NCI-H187 treated with DMSO at 0.1 percent for 48 hours (cell line): ENCODE data around the gene HMCN1.
"Not testable (repeated sequence)": the region's sequence is repeated elsewhere in the genome, so short reads cannot be mapped to it uniquely, and the experiment has no call there.

ENCODE experiments used
- DNase-seq: peaks from one replicate; lab custom pipeline; 2025; lab: John Stamatoyannopoulos, UW

The HMCN1 gene

DNA sequence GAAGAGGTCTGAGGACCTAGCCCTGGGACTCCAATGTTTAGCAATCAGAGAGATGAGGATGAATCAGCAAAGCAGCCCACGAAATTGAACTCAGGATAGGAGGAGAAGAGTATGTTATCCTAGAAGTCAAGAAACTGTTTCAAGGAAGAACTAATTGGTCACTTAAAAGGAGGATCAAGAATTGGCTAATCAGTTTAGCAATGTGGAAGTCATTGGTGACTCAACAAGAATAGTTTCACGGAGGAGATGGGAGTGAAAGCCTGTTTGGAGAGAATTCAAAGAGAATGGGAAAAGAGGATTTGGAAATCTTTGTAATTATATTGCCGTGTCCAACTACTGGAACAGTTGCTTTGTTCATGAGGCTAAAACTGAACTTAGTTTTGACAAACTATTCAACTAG lies 7.4 kb downstream of the HMCN1 start:
- DNase-seq, result no peak

DNA sequence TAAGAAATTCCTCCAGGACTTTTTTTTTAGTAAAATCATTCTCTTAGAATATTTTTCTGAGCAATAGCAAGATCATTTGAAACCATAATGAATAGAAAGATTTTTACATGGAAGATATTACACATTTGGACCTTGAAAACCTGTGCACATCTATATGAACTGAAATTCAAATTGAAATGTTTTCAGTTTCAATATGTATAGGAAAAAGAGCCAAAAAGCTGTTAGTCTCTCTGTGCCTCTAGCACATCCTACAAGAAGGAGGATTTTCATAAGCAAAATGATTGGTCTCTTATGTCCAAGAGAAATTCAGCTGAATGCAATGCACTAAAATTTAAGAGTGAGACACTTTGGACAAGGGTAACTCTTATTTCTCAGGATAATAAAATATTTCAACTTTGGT lies 8.2 kb downstream of the HMCN1 start:
- no peak for DNase-seq

DNA sequence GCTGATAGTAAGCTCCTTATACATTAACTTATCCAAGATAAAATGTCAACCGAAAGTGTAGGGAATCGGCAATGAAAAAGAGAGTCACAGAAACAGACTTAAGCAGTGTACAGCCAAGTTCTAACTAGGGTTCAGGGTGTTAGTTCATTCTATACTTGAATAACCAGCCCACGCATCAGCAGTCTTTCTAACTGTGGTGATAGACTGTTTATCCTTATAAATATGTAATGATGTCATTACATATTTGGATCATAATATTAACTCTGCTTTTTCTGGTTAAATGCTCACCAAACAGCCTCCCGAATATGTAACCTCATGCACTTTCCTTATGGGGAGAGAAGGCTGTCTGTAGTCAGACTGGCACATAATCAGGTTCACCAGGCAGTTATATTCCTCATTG lies 11.0 kb downstream of the HMCN1 start:
- DNase-seq, result no peak

DNA sequence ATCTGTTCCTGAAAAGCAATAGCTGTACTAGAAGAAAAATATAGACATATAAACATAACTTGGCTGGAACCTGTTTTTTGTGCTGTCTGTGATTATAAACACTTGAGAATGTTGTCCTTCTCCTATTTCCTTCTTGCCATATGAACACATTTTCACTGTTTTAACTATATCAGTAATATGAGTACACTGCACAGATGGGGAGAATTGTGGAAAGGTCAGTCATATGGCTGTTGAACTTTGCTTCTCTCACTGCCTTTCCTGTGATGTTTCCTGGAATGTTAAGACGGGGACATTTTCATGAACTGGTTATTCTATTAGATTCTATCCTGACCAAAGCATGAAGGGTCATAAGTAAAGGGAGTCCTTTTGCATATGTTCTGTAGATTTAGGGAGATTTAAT lies 24.9 kb downstream of the HMCN1 start:
- no peak for DNase-seq

DNA sequence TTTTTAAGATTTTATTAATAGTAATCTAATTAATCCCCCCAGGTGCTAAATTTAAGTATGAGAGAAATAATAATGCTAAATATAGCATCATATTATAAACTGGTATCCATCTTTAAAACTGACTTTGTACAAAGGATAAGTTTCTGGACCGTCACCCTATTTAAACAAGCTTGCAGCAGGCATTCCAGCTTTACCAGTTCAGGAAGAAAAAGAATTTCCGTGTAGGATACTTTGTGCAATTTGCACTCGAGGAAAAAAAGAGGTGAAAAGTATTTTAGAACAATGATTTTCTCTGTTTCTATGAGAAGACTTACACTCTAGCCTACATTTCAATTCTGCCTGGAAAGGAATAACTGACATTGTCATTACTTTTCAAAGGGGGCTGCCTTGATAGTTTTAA lies 27.6 kb downstream of the HMCN1 start:
- no peak for DNase-seq

DNA sequence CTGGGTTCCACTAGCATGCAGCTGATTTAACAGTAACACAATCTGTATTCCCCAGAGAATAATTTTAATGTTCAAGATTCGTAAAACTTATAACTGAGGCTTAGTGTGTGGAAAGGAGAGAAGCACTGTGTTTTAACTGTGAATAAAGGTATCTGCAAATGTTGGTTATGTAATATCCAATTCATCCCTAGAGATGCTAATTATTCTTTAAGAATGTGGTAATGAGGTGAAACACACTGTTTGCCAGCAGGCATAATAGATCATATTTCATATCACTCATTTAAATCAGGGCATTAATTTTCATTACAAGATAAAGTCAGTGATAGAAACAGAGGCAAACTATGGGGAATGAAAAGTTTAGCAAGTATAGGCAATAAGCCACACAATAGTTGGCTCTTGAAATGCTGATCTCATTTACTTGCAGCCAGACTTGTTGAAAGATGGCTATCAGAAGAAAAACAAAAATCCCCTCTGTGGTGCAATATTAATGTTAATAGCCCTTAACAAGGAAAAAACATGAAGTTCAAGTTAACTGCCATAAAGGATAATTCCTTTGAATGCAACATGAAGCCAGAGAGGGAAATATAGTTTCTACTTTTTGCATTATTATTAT lies 33.4 kb downstream of the HMCN1 start:
- DNase-seq, result no peak

DNA sequence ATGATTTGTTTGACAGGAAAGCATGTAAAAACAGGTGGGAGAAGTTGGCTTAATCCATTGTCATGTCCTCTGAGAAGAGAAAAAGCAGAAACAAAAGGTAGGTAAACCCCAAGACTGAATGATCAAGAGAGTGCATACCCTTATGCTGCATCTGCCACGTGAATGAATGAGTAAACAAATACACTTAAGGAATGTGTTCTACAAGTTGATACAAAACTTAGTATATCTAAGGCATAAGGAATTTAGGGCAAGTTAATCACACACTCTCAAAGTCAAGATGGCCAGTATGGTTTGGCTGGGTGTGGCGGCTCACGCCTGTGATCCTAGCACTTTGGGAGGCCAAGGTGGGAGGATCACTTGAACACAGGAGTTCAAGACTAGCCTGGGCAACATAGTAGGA lies 34.2 kb downstream of the HMCN1 start:
- DNase-seq, result no peak

DNA sequence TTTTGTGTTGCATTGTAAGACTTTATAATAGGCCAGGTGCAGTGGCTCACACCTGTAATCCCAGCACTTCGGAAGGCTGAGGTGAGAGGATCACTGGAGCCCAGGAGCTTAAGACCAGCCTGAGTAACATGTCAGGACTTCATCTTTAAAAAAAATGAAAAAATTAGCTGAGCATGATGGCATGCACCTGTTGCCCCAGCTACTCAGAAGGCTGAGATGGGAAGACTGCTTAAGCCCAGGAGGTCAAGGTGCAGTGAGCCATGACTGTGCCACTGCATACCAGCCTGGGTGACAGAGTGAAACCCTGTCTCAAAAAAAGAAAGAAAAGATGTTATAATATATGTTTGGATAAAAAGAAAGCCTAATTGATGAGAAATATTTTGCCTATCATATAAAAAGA lies 34.9 kb downstream of the HMCN1 start:
- no peak for DNase-seq

DNA sequence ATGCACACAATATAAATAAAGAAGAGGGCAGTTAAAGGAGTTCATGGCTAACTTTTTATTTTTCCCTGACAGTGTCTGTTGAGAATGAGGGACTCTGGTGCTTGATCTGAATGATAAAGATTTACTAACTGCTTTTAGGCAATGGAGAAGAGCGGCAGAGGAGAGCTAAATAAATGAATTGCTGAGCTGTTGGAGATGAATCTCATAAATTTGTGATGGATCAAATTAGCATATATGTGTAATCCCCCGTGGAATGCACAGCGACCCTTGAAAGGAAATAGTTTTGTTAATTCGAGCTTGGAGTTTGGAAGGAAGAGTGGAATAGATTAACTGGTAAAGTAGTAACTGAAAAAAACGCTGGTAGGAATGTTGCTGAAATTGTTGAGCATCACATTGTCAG lies 40.2 kb downstream of the HMCN1 start:
- DNase-seq, result no peak

DNA sequence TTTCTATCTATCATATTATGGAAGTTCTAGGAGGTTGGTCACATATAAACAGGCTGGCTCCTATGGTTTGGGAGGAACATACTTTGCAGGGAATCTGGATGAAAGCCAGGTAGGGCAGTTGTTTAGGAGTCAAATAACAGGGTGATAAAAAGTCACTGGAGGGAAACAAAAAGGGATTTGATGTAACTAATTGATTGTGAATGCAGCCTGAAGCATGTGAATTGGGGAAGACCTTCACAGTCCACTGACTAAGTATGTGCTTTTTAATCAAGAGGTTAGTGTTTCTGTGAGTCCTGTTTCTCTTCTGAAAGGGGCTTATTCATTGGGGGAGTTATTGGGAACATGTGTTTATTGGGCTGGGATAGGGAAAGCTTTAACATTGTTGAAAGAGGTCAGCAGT lies 41.3 kb downstream of the HMCN1 start:
- no peak for DNase-seq

DNA sequence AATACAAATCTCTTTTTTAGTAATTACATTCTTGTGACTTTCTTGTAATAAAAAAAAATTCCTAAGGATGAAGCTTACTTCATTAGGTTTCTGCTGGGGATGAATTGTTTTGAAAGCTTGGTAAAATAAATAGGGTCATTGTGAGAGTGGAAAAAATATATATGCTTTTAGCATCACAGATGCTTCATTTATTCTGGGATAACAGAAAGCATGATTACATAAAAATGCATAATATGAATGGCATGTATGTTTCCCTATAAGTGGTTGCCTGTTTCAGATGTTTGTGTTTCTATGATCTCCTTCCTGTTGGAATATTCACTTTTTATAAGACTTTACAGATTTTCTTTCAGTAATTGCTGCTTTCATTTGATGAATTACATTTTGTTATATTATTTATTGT lies 42.3 kb downstream of the HMCN1 start:
- no peak for DNase-seq

DNA sequence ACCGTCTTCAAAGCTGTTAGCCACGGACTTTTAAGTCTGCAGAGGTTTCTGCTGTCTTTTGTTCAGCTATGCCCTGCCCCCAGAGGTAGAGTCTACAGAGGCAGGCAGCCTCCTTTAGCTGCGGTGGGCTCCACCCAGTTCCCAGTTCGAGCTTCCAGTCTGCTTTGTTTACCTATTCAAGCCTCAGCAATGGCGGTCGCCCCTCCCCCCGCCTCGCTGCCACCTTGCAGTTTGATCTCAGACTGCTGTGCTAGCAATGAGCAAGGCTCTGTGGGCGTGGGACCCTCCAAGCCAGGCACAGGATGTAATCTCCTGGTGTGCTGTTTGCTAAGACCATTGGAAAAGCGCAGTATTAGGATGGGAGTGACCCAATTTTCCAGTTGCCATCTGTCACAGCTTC lies 49.7 kb downstream of the HMCN1 start:
- DNase-seq, result not testable (repeated sequence)

DNA sequence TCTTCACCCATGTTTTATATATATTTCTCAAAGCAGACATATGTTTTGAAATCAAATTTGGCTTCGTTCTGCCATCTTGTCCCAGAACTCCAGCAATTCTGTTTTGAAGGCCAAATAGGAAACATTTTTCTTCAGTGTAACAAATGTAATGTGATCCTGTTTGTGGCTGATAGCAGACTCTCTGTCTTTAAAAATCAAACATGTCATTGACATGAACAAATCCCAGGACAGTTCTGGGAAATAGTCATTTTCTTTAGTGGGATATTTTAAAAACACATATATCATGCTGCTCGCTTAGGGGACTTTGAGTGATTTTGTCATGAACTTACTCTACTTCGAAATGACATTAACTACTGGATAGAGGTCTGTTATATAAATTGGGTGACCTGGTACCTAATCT lies 51.4 kb downstream of the HMCN1 start:
- no peak for DNase-seq

DNA sequence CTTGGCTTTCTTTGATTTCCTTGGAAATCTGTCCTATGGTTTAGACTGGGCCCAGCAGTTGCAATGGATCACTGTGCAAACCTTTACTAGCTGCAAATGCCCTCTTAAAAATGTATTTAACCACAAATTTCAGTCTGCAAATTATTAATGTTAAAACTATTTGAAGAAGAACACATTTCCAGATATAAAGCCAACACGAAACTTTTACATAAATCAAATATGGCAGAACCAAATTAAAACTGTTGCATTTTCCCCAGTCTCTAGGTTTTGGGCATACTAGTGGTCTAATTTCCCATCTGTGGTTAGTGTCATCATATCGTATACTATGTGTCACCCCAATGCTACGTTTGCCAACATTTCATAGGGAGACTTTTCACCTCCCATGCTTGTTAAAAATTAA lies 52.3 kb downstream of the HMCN1 start:
- no peak for DNase-seq

DNA sequence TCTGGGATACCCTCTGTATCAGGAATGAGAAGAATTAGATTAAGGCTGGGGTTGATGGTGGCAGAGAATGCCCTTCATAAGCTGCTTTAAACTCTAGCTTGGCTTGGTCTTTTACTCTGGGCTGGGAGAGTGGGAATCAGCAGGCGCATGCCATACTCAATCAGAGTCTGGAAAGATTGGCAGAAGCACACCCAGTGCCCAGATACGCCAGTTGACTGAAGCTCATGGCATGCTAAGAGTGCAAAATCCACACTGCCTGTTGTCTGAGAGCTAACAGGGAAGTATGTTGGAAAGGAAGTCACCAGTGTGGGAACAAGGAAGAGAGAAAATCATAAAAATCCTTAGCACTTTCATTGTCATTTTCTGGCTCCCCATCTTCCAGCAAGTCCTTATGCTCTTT lies 53.0 kb downstream of the HMCN1 start:
- DNase-seq, result no peak

DNA sequence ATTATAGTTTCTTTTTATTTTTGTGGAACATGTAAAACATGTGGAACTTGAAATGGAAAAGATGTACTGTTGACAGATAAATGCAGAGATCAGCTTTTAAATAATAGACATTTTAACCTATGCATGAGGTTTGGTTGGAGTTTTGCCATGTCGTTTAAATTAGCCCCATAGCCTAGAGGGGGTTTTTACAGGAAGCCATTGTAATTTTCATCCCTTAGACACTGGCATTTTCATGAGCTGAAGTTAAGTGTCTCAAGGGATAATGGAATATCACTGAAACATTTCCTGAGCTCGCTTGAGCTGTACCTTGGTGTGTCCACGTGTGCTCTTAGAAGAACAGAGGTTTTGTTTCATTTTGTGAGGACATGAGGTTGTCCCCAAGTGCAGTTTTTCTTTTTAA lies 54.2 kb downstream of the HMCN1 start:
- no peak for DNase-seq

DNA sequence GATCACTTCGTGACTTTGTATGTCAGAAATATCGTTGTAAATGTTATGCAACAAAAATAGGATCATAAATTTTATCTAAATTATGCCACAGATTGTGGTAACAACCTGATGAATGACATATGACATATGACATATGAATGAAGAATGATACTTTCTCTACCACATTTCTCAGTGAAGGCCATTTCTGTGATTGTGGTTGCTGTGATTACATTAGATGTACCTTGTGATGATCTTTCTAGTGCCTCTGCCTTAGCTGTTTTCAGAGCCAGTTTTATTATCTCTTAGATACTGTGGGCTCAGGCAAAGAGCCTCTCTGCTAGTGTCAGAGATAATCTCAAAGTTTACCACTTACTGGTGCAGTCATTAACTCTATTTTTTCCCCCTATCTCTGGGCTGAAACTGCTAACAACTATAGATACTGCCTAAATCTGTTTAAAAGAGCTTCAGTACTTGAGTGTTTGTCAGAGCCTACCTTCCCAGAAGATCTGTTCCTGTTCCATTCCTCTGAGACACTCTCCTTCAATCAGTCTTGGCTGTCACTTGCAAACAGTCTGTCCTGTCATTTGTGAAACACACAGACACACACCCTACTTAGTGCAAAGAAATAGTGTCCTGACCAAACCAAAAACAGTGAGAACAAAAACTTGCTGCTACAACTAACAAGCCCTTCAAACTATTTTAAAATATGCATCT lies 55.5 kb downstream of the HMCN1 start:
- DNase-seq, result no peak

DNA sequence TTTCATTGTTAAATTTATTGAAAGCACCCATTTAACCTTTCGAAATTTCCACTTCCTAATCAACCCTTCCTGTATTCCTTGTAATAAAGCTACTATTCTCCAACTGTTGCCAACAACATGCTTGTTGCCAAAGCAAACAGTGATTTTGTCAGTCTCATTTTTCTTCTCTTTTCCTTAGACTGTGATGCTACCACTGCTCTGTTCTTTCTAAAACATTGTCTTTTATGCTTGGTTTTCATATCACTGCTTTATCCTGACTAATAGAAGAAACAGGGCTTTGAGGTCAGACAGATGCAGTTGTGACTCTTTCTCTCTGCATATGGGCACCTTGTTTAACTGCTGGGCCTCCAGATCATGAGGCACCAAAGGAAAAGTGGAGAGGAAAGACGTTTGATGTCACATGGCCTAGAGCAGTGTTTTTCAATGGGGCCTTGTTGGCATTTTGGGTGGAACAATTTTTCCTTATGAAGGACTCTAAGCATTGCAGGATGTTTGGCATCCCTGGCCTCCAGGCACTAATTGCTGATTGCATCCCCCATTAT lies 56.1 kb downstream of the HMCN1 start:
- DNase-seq, result no peak

DNA sequence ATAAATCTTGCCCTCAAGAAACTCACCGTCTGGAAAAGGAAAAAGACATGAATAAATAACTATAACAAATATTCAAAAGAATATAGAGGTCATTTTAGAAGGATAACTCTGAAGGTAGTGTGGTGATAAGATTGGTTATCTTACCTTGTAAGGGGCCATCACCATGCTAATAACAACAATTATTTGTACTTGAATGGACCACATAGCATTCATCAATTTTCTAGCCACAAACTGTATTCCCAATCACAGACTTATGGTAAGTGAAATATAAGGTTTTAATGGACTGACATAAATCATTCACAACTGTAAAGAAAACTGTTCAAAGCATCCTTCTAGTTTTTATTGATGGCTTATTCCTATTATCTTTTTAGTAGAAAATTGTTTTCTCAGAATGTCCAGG lies 57.8 kb downstream of the HMCN1 start:
- DNase-seq, result no peak

DNA sequence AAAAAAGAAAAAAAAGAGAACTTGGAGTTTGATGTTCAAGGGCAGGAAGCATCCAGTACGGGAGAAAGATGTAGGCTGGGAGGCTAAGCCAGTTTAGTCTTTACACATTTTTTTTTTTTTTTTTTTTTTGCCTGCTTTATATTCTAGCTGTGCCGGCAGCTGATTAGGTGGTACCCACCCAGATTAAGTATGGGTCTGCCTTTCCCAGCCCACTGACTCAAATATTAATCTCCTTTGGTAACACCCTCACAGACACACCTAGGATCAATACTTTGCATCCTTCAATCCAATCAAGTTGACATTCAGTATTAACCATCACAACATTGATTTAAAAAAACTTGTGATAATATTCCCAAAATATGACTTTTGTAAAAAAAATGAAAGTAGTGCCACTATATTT lies 60.3 kb downstream of the HMCN1 start:
- DNase-seq, result not testable (repeated sequence)

DNA sequence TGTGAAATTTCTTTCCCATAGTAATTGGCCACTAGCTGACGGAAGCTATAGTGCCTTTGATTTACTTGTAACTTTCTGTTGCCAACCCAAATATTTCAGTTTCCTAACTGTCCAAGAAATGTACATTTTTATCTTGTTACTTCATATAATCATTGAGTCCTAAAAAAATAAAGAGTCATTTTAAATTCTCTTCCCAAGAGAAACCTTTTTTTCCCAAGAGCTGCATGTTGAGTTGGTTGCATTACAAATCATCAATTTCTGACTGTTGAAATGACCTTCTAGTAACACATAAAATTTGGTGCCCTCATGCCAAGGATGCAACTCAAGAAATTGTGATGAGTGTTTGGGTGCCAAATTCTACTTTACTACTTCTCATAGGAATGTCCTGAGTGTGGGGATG lies 61.0 kb downstream of the HMCN1 start:
- no peak for DNase-seq

DNA sequence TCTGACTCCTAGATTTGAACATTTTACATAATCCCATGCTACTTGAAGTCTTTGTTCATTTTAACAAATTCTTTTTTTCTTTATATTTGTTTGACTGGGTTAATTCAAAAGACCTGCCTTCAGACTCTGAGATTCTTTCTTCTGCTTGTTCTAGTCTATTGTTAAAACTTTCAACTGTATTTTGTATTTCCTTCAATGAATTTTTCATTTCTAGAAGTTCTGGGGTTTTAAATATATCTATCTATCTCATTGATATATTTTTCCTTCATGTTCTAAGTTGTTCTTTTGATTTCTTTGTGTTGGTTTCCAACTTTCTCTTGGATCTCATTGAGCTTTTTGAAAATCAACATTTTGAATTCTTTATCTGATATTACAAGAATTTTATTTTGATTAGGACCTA lies 64.3 kb downstream of the HMCN1 start:
- no peak for DNase-seq

DNA sequence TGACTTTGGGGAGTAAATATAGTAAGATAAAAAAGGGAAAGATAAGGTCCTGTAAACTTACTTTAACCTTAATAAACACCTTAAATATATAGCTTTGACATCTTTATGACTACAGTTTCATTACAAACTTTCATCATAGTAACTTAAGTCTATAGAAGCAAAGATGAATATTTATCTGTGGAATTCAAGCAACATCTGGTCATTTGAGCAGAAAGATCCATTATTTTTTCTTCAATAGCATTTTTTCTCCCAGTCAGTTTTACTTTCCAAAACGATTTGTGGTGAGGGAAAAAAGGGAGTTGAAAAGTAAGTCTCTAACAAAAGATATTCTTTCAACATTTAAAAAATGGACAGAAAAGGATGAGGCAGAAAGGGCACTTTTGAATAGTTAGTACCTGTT lies 69.0 kb downstream of the HMCN1 start:
- no peak for DNase-seq

DNA sequence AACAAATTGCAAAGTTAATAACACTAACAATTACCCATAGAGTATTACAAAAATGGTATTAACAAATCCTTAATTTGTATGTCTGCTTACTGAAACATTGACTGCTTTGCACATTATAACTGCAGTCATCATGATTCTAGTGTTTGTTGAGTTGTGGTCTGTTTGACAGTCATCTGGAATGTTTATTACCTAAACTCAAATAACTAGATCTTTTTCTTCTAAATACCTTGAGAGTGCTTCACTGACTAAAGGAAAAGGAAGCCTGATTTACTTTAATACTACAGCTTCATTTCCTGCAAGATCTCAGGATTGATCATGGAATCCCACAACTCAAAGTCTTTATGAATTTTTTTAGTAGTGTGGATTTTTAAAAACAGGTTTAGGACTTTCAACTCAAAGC lies 70.0 kb downstream of the HMCN1 start:
- no peak for DNase-seq
